GM18861 (cell line): ENCODE results near the gene ACTN2.

Experiments
- ATAC-seq: cut with Tn5 transposase; IDR thresholded peaks from one replicate; pipeline ENCODE4 v1.9.1; 2021; ENCODE audit not compliant: unreplicated experiment

ACTN2 gene

GRCh38 chr1:236765831-236766230, 79.5 kb downstream of the ACTN2 start:
- no peak for ATAC-seq

- ATAC-seq, result no peak
These were observed 80.2 kb downstream of the ACTN2 start for GRCh38 chr1:236766506-236766905.

DNA sequence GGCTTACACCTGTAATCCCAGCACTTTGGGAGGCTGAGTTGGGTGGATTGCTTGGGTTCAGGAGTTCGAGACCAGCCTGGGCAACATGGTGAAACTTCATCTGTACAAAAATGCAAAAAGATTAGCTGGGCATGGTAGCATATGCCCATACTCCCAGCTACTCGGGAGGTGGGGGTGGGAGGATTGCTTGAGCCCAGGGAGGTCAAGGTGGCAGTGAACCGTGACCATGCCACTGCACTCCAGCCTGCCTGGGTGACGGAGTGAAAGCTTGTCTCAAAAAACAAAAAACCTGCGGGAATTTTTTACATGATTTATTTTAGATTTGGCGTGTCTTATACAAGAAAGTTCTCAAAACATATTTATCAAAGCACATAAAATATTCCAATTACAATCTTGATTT, 81.0 kb downstream of the ACTN2 start:
- ATAC-seq, result no peak

DNA sequence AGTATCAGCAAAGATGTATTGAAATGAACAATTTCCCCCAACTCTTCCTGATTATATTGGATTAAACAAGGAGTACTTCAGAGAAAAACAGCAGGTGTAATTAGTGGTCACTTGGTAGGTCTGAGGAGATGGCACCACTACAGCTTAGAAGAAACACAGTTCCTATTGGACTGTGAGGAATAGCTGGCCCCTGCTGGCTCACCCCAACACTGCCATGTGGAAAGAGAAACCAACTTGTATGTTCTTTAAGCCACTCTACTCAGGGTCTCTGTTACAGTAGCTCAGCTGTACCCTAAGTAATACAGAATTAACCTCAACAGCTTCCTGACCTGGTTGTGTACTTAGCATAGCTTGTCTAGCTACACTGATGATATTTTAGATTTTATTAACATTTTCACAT, 82.3 kb downstream of the ACTN2 start:
- ATAC-seq, result no peak

GRCh38 chr1:236773919-236774318, 87.6 kb downstream of the ACTN2 start:
- ATAC-seq, result no peak

- no peak for ATAC-seq
These were observed 88.6 kb downstream of the ACTN2 start for GRCh38 chr1:236774926-236775325.

- ATAC-seq, result no peak
These were observed 93.0 kb downstream of the ACTN2 start for GRCh38 chr1:236779312-236779711.

- ATAC-seq, result no peak
These were observed 99.2 kb downstream of the ACTN2 start for GRCh38 chr1:236785477-236785876.

DNA sequence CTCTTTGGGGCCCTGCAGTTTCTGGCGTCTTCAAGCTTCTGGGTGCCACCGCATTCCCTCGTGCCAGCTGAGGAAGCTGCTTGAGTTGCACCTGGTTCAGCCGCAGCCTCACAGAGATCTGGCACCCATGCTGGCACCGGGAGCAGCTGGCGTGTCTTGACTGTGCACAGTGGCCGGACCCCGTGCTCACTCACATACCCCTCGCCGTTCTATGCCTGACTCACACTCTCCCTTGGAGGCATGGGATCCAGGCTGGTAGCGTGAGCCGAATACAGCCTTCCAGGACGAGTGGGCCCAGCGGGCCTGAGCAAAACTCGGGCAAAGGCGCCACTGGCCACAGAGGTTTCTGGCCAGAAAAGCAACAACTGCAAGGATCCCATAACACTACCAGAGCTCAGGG, 100.2 kb downstream of the ACTN2 start:
- no peak for ATAC-seq

DNA sequence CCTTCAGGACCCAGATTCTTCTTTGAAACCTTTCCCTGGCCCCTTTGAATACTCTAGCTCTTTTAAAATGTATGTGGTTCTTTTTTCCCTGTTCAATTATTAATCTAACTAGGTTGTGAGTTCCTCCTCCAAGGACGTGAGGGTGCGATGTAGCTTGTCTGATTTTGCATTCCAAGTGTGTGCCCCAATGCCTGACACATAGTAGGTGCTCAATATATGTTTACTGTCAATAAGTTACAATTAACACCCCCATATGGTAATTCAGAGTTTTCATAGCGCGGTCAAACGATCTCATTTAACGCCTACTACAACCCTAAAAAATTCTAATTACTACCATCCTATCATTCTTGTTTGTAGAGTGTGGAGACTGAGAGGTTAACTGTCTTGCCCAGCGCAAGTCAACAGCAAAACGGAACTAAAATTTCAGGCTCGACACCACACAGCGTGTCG, 108.3 kb downstream of the ACTN2 start:
- no peak for ATAC-seq

- ATAC-seq, result peak; percentile 98
These were observed 108.9 kb downstream of the ACTN2 start, which contains the start of gene MTR for GRCh38 chr1:236795035-236795756. Gene MTR (plus strand): TSS chr1:236795292. CDS start chr1:236795704, 412 bp downstream.

- ATAC-seq, result peak; percentile 18
These were observed 109.7 kb downstream of the ACTN2 start for GRCh38 chr1:236795757-236796667.

GRCh38 chr1:236799001-236799400, 112.7 kb downstream of the ACTN2 start:
- no peak for ATAC-seq

- no peak for ATAC-seq
These were observed 113.8 kb downstream of the ACTN2 start for GRCh38 chr1:236800002-236800620.

DNA sequence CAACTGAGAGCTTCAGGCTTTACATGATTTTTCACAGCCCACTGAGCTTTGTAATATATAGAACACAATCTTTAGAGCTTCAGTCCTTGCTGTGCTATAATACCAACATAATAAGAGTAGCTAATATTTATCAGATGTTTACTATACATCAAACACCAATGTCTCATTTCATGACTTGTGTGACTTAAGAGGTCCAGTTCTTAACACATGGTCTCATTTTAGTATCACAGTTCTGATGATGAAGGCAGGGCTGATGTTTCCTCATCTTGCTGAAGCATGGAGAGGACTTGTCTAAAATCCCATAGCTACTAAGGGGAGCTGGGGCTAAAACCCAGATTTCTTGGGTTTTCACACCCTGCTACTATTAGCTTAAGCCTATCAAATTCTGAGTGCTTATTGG, 114.3 kb downstream of the ACTN2 start:
- ATAC-seq, result no peak

DNA sequence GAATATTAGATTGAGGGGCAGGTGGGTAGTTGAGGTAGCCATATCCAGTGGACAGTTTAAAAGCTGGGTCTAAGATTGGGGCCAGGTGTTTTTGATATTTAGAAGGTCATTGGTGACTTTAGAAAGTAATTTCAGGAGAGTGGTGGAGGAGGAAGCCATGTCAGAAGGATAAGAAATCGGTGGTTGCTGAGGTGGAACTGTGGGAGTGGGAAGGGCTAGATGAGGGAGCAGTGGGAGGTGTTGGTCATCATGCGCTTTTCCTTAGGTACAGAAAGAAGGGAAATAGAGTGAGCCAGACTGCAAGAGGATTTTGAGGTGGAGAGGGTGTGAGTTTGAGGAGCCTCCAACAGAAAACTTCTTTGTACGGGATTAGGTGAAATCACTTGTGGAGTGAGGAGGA, 116.0 kb downstream of the ACTN2 start:
- ATAC-seq, result no peak

DNA sequence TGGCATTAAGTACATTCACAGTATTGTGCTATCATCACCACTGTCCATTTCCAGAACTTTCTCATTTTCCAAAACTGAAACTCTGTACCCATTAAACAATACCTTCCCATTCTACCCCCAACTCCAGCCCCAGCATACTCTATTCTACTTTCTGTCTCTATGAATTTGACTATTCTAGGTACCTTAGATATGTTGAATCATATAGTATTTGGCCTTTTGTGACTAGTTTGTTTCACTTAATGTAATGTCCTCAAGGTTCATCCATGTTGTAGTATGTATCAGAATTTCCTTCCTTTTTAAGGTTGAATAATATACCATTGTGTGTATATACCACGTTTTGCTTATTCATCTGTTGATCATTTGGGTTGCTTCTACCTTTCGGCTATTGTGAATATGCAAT, 120.3 kb downstream of the ACTN2 start:
- ATAC-seq, result no peak

DNA sequence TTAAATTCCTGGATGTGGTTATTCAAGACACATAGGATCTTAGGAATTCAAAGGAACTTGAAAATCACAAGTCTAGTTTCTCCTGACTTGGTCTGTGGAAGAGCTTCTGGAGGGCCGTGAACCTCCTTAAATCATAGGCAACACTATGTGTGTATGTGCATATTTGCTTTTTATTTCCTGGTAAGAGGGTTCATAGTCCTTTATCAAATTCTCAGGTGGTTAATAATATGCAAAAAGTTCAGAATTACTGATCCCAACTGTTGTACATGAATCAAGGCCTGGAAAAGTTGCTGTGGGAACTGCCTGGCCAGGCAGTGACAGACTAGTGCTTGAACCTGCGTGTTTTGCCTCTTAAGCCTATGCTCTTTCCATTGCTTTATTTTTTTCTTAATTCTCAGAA, 121.7 kb downstream of the ACTN2 start:
- no peak for ATAC-seq

GRCh38 chr1:236808564-236809130, 122.3 kb downstream of the ACTN2 start:
- no peak for ATAC-seq

- no peak for ATAC-seq
These were observed 122.8 kb downstream of the ACTN2 start for GRCh38 chr1:236809148-236809547.

- no peak for ATAC-seq
These were observed 123.7 kb downstream of the ACTN2 start for GRCh38 chr1:236810018-236810417.
